Embryonic facial prominence (tissue), 1 donor: ENCODE data around the gene ITPR1.
A peak's percentile ranks its signal among the peaks of the same experiment; 100 is the strongest.

Experiments used
- DNase-seq: peaks from one replicate; pipeline ENCODE4 v3.0.0-alpha.2; 2016; ENCODE audit errors: extremely low spot score

Gene ITPR1

GRCh38 chr3:4825436-4826236, 332.5 kb downstream of the ITPR1 start:
- no peak for DNase-seq

DNA sequence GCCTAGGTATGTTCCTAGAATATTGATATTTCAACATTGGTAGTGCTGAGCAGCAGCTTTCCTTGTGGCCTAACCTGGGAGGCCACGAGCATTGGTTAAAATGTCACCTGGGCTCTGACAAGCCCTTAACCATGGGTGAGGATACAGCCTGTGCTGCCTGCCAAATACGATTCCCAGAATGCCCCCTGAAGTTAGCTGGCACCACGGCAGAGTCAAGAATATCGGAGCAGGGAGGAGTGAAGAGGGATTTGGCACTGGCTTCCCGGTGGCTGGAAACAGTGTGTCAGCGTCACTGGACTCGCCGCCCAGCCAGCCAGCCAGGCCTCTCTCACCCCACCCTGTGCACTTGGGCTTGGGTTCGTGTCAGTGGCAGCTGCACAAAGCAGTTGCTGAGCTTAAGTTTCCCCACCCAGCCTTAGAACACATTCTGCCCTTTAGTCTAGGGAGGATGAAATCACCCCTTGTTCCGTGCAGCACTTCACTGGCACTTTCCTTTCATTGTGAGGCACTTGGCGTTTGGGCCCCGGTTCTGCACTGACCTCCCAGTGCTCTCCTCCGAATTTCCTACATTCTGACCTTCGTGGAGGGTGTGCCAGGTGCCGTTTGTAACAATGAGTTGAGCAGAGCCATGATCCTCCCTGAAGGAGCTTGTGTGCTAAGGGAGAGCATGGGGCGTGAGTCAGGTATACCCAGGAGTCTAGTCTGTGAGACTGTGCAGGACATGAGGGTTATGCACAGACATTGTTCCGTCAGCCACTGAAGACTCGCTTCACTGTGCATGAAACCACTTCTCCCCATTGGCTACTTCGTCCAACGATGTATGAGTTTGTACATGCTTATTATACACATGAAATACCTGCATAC, 333.3 kb downstream of the ITPR1 start:
- DNase-seq: no peak

GRCh38 chr3:4827767-4828166, 334.6 kb downstream of the ITPR1 start:
- no peak for DNase-seq

- DNase-seq: no peak
Measured at GRCh38 chr3:4828279-4829030, 335.3 kb downstream of the ITPR1 start.

DNA sequence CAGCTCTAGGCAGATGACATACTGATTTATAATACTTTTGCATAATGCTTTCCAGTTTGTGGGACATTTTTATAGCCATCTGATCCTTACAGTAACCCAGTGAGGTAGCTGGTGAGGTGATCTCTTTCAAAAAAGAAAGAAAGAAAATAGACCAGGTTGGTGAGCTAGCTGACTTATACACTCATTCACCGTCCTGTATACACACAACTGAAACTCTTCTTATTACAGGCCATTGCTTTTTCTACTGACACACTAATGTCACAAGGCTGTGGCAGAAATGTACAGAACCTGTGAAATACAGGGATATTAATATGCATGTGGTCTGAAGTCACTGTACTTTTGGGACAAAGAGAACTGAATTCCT, 335.9 kb downstream of the ITPR1 start:
- DNase-seq: no peak

- DNase-seq: no peak
Measured at GRCh38 chr3:4830586-4830914, 337.4 kb downstream of the ITPR1 start.

DNA sequence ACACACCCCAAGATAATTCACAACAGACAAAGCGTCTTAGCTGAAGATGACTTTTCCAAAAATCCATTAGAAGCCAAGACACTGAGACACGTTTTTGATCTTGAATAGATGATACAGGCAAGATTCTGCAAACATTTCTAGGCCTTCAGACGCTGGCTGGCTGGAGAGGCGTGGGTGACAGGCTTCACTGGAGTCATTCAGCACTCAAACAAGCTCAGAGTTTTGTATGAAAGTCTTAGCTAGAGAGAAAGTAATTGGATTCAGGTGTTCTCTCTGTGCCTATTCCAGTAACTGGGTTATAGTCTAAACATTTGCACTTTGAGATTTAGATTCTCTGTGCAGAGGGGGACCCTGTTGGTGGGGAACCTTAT, 338.4 kb downstream of the ITPR1 start:
- DNase-seq: peak; percentile 64

DNA sequence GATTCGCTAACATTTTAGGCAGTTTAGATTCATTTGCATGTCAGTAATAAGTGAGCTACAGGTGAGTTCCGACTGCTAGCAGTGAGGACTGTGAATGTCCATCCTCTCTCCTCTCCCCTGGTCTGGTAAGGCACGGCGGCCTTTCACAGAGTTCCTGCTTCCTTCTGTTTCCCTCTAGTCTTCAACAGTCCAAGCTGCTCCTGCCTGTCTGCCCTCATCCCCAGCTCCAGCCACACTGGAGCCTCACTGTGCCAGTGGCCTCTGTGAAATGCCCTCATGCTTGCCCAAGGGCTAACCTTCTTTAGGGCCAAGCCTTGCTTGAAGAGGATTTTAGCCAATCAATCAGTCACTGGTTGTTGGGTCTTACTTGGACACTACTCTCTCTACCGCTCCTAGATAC, 340.3 kb downstream of the ITPR1 start:
- no peak for DNase-seq

DNA sequence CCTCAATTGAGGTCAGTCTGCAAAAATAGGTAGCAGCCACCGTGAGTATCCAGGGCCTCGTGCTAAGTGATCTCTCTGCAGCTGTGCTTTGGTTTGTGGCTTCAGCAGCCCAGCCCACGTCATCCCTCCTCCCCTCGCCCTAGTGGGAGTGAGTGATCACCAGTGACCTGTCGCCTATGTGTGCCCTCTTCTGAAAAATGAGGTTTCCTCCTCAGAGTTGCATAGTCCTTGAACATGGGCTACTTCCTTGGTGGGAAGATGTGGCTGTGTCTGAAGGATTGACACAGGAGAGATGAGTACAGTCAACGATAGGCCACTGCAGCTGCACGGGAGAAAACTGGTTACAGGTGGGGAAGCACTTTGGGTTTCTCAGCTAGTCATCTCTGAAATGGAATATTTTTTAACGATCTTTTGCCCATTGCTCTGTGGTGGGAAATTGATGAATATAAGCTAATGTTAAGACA, 341.3 kb downstream of the ITPR1 start:
- DNase-seq: no peak

GRCh38 chr3:4835616-4836043, 342.5 kb downstream of the ITPR1 start:
- DNase-seq: no peak

- DNase-seq: no peak
Measured at GRCh38 chr3:4836516-4836915, 343.4 kb downstream of the ITPR1 start.

DNA sequence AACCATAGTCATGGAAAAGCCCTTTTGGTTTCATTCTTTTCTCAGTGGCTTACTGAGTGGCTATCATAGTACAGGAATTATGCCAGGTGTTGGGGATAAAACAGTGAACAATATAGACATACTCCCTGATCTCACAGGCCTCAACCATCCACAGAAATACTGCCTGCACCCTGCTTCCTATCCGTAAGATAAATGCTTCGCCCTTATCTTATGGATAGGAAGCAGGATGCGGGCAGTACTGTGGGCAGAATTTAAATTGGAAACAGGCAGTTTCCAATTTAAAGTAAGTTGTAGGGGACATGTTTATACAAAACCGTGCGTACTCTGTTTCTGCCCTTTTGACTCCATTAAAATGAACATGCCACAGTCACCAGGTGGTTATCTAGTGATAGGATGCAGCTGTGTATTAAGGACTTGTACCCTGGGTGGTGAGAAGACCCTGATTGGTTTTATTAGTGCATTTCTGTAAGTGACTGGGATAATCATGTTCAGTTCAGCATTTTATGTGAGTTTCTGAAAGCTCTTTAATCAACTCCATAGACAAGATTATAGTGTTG, 344.3 kb downstream of the ITPR1 start:
- no peak for DNase-seq

DNA sequence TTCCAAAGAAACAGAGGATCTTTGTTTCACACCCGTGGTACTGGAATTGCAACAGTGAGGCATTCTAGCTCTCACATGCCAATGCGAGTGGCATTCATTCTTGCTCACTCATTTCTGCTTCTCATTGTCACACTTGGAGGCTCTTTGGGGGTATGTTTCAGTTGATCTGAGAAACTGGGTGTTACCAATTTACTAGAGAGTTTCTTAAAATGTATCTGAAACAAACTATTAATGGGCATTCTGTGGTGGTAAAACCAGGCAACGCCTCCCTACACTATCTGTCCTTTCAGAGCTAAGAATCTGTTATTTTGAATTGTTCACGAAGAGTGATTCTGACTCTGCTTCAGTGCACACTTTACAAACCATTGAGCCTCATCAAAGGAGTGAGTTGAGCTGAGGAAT, 345.5 kb downstream of the ITPR1 start:
- DNase-seq: no peak

DNA sequence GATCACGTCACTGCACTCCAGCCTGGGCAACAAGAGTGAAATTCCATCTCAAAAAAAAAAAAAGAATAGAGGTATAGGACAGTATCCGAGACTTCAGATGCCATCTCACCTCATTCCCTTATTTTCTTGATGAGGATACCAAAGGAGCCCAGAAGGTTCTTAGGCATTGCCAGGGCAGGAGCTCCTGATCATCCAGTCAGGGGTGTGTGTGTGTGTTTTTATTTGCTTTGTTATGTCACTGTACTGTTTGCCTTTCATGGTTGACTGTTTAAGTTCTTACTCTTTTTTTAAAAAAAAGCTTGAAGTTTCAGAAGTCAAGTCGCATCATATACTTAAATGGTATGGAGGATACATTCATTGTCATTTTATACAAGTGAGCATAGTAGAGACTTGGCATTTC, 346.1 kb downstream of the ITPR1 start:
- DNase-seq: no peak

DNA sequence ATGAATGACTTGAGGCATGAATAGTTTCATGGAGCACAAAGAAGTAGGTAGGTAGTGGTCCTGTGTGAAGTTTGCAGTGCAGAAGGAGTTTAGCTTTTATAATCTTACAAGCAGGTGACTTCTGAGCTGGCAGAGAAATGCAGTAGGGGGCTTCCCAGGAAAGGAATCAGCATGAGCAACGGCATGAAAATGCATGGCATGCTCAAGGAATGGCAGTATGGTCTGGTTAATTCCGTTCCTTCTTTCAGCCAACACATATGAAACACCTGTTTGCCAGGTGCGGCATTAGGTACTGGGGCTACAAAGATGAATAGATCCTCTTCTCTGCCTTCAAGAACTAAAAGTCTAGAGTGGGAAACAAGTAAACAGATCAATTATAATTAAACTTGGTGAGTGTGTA, 348.1 kb downstream of the ITPR1 start:
- DNase-seq: no peak

GRCh38 chr3:4841776-4842440, 348.8 kb downstream of the ITPR1 start:
- no peak for DNase-seq

DNA sequence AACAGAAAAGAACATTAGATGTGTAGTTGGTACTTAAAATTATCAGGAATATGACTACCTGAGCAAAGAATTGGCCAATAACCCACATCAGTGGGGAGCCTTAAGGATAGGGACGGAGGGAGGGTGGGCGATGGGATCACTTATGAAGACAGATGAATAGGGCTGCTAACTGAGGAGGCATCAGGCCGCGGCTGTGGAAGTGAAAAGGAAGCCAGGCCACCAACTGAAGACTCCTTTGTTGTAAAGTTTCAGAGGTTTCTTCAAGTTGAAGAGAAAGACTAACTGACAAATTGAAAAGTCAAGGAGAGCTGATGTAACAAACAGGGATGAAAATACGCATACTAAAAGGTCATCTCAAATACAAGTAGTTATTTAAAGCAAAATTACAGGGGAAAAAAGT, 350.5 kb downstream of the ITPR1 start:
- DNase-seq: no peak

DNA sequence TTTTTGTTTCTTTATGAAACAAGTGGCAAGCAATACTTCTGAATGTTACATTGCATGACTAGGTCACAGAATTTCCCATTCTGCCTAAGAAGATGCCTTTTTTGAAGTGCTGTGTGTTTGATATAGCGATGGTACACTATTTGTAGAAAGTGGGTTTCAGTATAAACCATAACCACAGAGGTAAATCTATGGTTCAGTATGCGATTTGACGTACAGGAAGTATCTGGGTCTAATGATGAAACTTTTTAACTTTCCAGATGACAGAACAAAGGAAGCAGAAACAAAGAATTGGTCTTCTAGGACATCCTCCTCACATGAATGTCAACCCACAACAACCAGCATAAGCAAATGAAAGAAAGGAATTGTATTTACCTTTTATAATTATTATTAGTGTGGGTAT, 352.7 kb downstream of the ITPR1 start:
- no peak for DNase-seq

GRCh38 chr3:4846543-4846942, 353.4 kb downstream of the ITPR1 start:
- DNase-seq: no peak

DNA sequence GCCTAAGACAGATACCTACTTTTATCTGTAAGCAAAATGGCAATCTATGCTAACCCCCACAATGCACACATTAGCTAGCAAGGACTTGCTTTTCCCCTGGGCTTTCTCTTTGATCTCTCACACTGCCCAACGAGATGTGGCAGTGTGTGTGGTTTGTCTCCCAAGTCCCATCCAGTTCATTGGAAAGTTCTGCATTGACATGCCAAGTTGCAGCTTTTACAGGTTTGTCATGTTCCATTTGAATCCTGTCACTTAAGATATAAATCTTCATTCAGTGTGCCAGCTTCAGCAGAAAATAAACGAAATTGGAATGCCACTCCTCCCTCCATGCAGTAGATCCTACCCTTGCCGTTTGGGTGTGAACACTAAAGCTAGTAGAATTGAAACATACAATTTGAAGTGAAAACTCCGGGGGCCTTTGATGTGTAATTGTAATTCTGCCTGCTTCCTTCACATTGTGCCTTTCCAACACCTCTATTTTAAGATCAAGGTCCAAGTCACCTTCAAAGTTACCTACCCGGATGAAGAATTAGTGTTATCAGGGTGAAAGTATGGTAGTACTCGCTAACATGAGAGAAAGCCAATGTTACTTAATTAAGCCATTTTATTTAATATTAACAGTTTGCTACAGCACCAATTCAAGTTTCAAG, 355.2 kb downstream of the ITPR1 start:
- DNase-seq: no peak

DNA sequence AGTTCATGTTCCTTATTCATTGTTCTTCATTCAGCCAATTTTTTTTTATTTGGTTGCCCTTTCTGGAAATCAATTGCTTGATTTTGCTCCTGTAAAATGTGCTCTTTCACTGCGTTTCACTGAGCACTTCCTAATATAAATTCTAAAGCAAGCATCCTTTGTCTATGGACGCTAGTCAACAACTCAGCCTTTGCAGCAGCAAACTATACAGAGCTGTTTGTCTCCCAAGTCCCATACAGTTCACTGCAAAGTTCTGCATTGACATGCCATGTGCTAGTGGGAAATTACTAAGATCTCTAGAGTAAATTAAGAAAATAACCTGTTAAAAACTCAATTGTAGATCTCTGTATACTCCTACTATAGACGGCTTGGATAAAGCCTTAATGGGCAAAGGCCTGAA, 356.0 kb downstream of the ITPR1 start:
- DNase-seq: no peak
